Osteoblast (primary cell): ENCODE measurements around the gene ELOVL2. TPM values are rescaled to one million over a fixed set of nuclear protein-coding genes. Genes with fewer than 3 reads are reported as not detected.

Source experiments
- DNase-seq: peaks from one replicate; pipeline ENCODE4 v3.0.0; 2011; ENCODE audit warnings: low spot score, mixed read lengths; ENCODE audit not compliant: insufficient read length; ENCODE audit errors: missing footprints
- H2AFZ ChIP-seq: 2 replicates; pipeline ENCODE4 v1.6.0; 2011; ENCODE audit warnings: mild to moderate bottlenecking, low read length
- H3K27ac ChIP-seq: 2 replicates; pipeline ENCODE4 v1.5.1; 2011; ENCODE audit warnings: mild to moderate bottlenecking, low read depth, low read length, moderate library complexity
- H3K27me3 ChIP-seq: 2 replicates; pipeline ENCODE4 v1.6.0; 2012; ENCODE audit warnings: mild to moderate bottlenecking, control low read depth, inconsistent platforms, low read length, moderate library complexity; ENCODE audit not compliant: insufficient read depth
- H3K36me3 ChIP-seq: 2 replicates; pipeline ENCODE4 v1.5.1; 2011; ENCODE audit warnings: mild to moderate bottlenecking, low read length, control low read depth, moderate library complexity; ENCODE audit not compliant: insufficient read depth
- H3K4me1 ChIP-seq: 2 replicates; pipeline ENCODE4 v1.5.1; 2011; ENCODE audit warnings: mild to moderate bottlenecking, low read length, control low read depth, moderate library complexity; ENCODE audit not compliant: insufficient read depth
- H3K4me2 ChIP-seq: 2 replicates; pipeline ENCODE4 v1.6.0; 2011; ENCODE audit warnings: mild to moderate bottlenecking, low read length; ENCODE audit not compliant: insufficient read depth
- H3K4me3 ChIP-seq: fragments of 200-600 bp; sonication (generic); 3 replicates; pipeline ENCODE4 v1.5.1; 2012; ENCODE audit warnings: mild to moderate bottlenecking, low read length, inconsistent platforms; ENCODE audit not compliant: insufficient read depth
- H3K79me2 ChIP-seq: 2 replicates; pipeline ENCODE4 v1.6.0; 2012; ENCODE audit warnings: mild to moderate bottlenecking, low read length, control low read depth, inconsistent platforms; ENCODE audit not compliant: insufficient read depth
- H3K9me3 ChIP-seq: 2 replicates; pipeline ENCODE4 v1.5.1; 2011; ENCODE audit warnings: low read depth, low read length, control low read depth
- H4K20me1 ChIP-seq: 2 replicates; pipeline ENCODE4 v1.6.0; 2012; ENCODE audit warnings: mild to moderate bottlenecking, low read length, control low read depth; ENCODE audit not compliant: insufficient read depth
- total RNA-seq: library from RNA; depleted of rRNA; stranded (reverse); fragments of >200 nt; gene quantifications from 2 replicates; pipeline ENCODE4 v1.2.3, GENCODE V29; 2012
- TF ChIP-seq, protein P1 (sequence below): IDR thresholded peaks from 2 replicates; pipeline ENCODE4 v1.5.1; 2011; ENCODE audit warnings: mild to moderate bottlenecking, low read depth, low read length, moderate library complexity; ENCODE audit errors: extremely low read depth

The ELOVL2 gene
- total RNA-seq, 1 donor = under 0.01 TPM

DNA sequence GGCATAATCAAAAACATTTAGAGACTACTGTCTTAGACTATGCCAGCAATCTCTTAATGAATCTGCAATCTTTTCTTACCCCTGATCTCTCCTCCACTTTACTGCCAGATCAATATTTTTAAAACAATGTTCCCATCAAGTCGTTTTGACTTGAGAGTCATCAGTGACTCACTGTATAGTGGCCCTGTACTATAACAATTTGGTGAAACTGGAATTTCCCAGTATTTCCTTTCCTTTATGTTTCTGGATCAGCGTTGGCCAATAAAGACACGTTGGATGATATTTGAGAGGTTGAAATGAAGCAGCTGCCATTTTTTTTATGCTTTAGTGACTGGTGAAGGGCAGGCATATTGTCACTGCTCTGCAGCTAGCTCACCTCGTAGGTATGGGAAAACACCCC lies 39.4 kb upstream of the ELOVL2 start:
- H3K9me3 ChIP-seq = no peaks in the 10 kb centered on the region
- no peak overlapping the region for H3K4me2 ChIP-seq
- H3K4me1 ChIP-seq = peaks cover 3% of the 10 kb centered on the region
- no peaks in the 10 kb centered on the region for H3K27me3 ChIP-seq
- H3K79me2 ChIP-seq = no peaks in the 10 kb centered on the region
- TF ChIP-seq, protein P1, sequence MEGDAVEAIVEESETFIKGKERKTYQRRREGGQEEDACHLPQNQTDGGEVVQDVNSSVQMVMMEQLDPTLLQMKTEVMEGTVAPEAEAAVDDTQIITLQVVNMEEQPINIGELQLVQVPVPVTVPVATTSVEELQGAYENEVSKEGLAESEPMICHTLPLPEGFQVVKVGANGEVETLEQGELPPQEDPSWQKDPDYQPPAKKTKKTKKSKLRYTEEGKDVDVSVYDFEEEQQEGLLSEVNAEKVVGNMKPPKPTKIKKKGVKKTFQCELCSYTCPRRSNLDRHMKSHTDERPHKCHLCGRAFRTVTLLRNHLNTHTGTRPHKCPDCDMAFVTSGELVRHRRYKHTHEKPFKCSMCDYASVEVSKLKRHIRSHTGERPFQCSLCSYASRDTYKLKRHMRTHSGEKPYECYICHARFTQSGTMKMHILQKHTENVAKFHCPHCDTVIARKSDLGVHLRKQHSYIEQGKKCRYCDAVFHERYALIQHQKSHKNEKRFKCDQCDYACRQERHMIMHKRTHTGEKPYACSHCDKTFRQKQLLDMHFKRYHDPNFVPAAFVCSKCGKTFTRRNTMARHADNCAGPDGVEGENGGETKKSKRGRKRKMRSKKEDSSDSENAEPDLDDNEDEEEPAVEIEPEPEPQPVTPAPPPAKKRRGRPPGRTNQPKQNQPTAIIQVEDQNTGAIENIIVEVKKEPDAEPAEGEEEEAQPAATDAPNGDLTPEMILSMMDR = no peak
- H3K4me3 ChIP-seq = no peak overlapping the region
- no peaks in the 10 kb centered on the region for H3K36me3 ChIP-seq
- peak overlapping the region; percentile 28 for H2AFZ ChIP-seq
- DNase-seq = peak; percentile 93
- H4K20me1 ChIP-seq = no peaks in the 10 kb centered on the region
- H3K27ac ChIP-seq = no peak overlapping the region

DNA sequence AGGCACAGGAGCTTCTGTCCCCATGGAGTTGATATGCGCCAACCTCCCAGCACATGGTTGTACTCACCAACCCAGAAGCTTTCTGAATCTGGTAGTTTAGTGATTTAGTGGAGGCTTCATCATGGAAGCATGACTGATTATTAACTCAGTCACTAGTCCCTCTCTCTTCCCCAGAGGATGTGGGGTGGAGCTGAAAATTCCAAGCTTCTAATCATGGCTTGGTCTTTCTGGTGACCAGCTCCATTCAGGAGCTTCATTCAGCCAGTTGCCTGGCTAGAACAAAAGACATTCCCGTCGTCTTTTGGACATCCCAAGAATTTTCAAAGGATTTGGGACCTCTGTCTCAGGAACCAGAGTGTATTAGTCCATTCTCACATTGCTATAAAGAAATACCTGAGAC lies 36.2 kb upstream of the ELOVL2 start:
- Histone ChIP-seq H3K4me2 (no peak overlapping the region), H3K4me1 (peaks cover 3% of the 10 kb centered on the region), H4K20me1 (no peaks in the 10 kb centered on the region), H3K36me3 (no peaks in the 10 kb centered on the region), H3K4me3 (no peak overlapping the region), H3K27ac (no peak overlapping the region), H2AFZ (no peak overlapping the region), H3K9me3 (no peaks in the 10 kb centered on the region), H3K27me3 (no peaks in the 10 kb centered on the region), H3K79me2 (no peaks in the 10 kb centered on the region)
- TF ChIP-seq, protein P1 = no peak
- peak; percentile 61 for DNase-seq

DNA sequence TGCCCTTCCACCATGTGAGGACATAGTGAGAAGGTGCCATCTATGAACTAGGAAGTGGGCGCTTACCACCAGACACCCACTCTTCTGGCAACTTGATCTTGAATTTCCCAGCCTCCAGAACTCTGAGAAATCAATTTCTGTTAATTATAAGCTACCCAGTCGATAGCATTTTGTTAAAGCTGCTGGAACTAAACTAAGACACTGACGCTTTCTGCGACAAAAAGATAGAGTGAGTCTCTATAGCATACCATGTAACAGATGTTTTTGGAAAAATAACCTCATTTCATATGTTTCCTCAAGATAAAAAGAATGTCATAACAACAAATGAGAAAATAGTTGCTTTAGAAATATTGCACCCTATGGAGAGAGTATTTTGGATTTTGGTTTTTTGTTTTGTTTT lies 34.2 kb upstream of the ELOVL2 start:
- Histone ChIP-seq H4K20me1 (no peaks in the 10 kb centered on the region), H2AFZ (no peak overlapping the region), H3K36me3 (no peaks in the 10 kb centered on the region), H3K4me1 (no peaks in the 10 kb centered on the region), H3K27me3 (no peaks in the 10 kb centered on the region), H3K4me3 (no peak overlapping the region), H3K4me2 (no peak overlapping the region), H3K27ac (no peak overlapping the region), H3K9me3 (no peaks in the 10 kb centered on the region), H3K79me2 (no peaks in the 10 kb centered on the region)
- no peak for DNase-seq
- TF ChIP-seq, protein P1 = no peak

DNA sequence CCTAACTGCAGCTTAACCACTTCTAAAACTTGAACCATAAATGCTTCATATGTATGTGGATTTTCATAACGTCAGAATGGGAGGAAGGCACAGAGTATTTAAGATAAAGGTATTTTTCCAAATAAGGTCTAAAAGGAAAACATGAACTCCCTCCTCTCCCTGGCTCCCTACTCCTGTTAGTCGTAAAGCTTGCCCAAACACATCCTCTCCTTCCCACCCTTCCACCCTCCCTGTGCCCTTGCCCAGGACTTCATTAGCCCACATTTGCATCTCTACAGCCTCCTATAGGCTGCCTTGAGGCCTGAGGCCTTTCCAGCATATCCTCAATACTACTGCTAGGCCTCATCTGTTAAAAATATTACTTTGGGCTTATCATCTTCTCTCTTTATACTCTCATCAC lies 32.4 kb upstream of the ELOVL2 start:
- no peak overlapping the region for H3K4me2 ChIP-seq
- no peaks in the 10 kb centered on the region for H3K79me2 ChIP-seq
- no peaks in the 10 kb centered on the region for H3K4me1 ChIP-seq
- no peak for DNase-seq
- no peak overlapping the region for H2AFZ ChIP-seq
- no peaks in the 10 kb centered on the region for H3K36me3 ChIP-seq
- TF ChIP-seq, protein P1 = no peak
- H4K20me1 ChIP-seq = no peaks in the 10 kb centered on the region
- no peaks in the 10 kb centered on the region for H3K9me3 ChIP-seq
- no peak overlapping the region for H3K4me3 ChIP-seq
- H3K27ac ChIP-seq = no peak overlapping the region
- H3K27me3 ChIP-seq = no peaks in the 10 kb centered on the region
